HG02588 (cell line): ENCODE measurements around the gene MTMR2.

Experiments
- ATAC-seq: cut with Tn5 transposase; IDR thresholded peaks from one replicate; pipeline ENCODE4 v1.9.1; 2021; ENCODE audit warnings: mild to moderate bottlenecking, moderate library complexity; ENCODE audit not compliant: unreplicated experiment

The MTMR2 gene

GRCh38 chr11:95788921-95789505 is 134.9 kb downstream of the MTMR2 start:
- ATAC-seq: no peak
